H1 (cell line): Measurements from ENCODE around the gene OR10AD1.

ENCODE experiments used
- BCL11A ChIP-seq, 2 experiments: IDR thresholded peaks; one replicate each; pipeline ENCODE4 v1.6.1; 2011; ENCODE audit warnings: low read depth in 2 of 2, low read length in 2 of 2, mild to moderate bottlenecking in 2 of 2
- EP300 ChIP-seq, 2 experiments: IDR thresholded peaks; 1 replicate in 1 of 2; 2 replicates in 1 of 2; pipeline ENCODE4 v1.6.1; 2011 to 2012; ENCODE audit warnings: low read depth in 2 of 2, low read length in 2 of 2, mild to moderate bottlenecking in 2 of 2, borderline replicate concordance in 1 of 2, inconsistent platforms in 1 of 2, moderate library complexity in 1 of 2
- EZH2 ChIP-seq: fragments of 200-600 bp; sonication (generic); IDR thresholded peaks from 2 replicates; pipeline ENCODE4 v1.7.1; 2012; ENCODE audit warnings: low read depth, mild to moderate bottlenecking, moderate library complexity, low read length, inconsistent platforms; ENCODE audit not compliant: severe bottlenecking
- JUND ChIP-seq: IDR thresholded peaks from 2 replicates; pipeline ENCODE4 v1.6.1; 2011; ENCODE audit warnings: mild to moderate bottlenecking, improper control_type of control experiment, low read length
- NANOG ChIP-seq: IDR thresholded peaks from 2 replicates; pipeline ENCODE4 v1.6.1; 2011; ENCODE audit warnings: low read length, low read depth, mild to moderate bottlenecking, inconsistent platforms; ENCODE audit not compliant: insufficient read depth, poor library complexity, severe bottlenecking
- RXRA ChIP-seq: IDR thresholded peaks from 2 replicates; pipeline ENCODE4 v1.6.1; 2011; ENCODE audit warnings: low read depth, mild to moderate bottlenecking, low read length, moderate library complexity; ENCODE audit not compliant: insufficient read depth
- SP1 ChIP-seq: IDR thresholded peaks from 2 replicates; pipeline ENCODE4 v1.6.1; 2011; ENCODE audit warnings: low read depth, low read length
- SRF ChIP-seq: IDR thresholded peaks from 2 replicates; pipeline ENCODE4 v1.6.1; 2011; ENCODE audit warnings: mild to moderate bottlenecking, low read depth, low read length, moderate library complexity
- TAF1 ChIP-seq: IDR thresholded peaks from 2 replicates; pipeline ENCODE4 v1.6.1; 2011; ENCODE audit warnings: mild to moderate bottlenecking, low read depth, low read length
- TF ChIP-seq, protein P1 (sequence below), 3 experiments: IDR thresholded peaks; 1 replicate in 2 of 3; 2 replicates in 1 of 3; pipeline versions ENCODE4 v1.5.1 to v1.6.1; 2011; ENCODE audit warnings: low read length in 3 of 3, mild to moderate bottlenecking in 3 of 3, inconsistent platforms in 2 of 3, low read depth in 1 of 3, moderate library complexity in 1 of 3; ENCODE audit not compliant: insufficient read depth in 1 of 3; ENCODE audit errors: control extremely low read depth in 1 of 3
- TF ChIP-seq, protein P2 (sequence below): IDR thresholded peaks from 2 replicates; pipeline ENCODE4 v1.6.1; 2012; ENCODE audit warnings: low read length, inconsistent platforms

DNA sequence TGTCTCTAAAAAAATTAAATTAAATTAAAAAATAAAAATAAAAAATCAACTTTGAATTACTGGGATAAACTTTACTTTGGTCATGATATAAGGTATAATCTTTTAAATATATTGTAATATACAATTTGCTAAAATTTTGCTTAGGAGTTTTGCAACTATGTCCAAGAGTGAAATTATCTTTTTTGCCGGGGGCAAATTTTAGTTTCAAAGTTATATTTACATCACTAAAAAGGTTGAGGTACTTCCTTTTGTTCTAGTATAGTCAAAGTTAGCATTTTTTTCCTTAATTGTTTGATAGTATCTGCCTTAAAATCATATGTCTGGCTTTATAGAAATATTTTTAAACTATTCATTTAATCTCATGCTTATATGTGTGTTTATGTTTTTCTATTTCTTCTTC lies 17.6 kb upstream of the OR10AD1 start:
- TF ChIP-seq EP300 (IDR thresholded peaks at IDR 0.05; ENCODE audit: borderline replicate concordance in 1 of 2, low read depth in 2 of 2, low read length in 2 of 2) (no peak), EZH2 (no peak), RXRA (no peak), SP1 (no peak), TAF1 (no peak), JUND (no peak), BCL11A (IDR thresholded peaks at IDR 0.05; ENCODE audit: low read depth in 2 of 2, low read length in 2 of 2) (no peak), NANOG (no peak), SRF (no peak)
- TF ChIP-seq, protein P1, sequence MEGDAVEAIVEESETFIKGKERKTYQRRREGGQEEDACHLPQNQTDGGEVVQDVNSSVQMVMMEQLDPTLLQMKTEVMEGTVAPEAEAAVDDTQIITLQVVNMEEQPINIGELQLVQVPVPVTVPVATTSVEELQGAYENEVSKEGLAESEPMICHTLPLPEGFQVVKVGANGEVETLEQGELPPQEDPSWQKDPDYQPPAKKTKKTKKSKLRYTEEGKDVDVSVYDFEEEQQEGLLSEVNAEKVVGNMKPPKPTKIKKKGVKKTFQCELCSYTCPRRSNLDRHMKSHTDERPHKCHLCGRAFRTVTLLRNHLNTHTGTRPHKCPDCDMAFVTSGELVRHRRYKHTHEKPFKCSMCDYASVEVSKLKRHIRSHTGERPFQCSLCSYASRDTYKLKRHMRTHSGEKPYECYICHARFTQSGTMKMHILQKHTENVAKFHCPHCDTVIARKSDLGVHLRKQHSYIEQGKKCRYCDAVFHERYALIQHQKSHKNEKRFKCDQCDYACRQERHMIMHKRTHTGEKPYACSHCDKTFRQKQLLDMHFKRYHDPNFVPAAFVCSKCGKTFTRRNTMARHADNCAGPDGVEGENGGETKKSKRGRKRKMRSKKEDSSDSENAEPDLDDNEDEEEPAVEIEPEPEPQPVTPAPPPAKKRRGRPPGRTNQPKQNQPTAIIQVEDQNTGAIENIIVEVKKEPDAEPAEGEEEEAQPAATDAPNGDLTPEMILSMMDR (IDR thresholded peaks at IDR 0.05; ENCODE audit: control extremely low read depth in 1 of 3, insufficient read depth in 1 of 3, low read depth in 1 of 3, low read length in 3 of 3) = no peak
- TF ChIP-seq, protein P2, sequence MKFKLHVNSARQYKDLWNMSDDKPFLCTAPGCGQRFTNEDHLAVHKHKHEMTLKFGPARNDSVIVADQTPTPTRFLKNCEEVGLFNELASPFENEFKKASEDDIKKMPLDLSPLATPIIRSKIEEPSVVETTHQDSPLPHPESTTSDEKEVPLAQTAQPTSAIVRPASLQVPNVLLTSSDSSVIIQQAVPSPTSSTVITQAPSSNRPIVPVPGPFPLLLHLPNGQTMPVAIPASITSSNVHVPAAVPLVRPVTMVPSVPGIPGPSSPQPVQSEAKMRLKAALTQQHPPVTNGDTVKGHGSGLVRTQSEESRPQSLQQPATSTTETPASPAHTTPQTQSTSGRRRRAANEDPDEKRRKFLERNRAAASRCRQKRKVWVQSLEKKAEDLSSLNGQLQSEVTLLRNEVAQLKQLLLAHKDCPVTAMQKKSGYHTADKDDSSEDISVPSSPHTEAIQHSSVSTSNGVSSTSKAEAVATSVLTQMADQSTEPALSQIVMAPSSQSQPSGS = no peak
